ENCODE results near the gene CACNG4. TPM values are rescaled to one million over a fixed set of nuclear protein-coding genes. Genes with fewer than 3 reads are reported as not detected.
"Not testable (repeated sequence)": the region's sequence is repeated elsewhere in the genome, so short reads cannot be mapped to it uniquely, and the experiment has no call there.

The CACNG4 gene
- total RNA-seq, 1 donor from 2014 or later, result not detected

GRCh38 chr17:67038861-67039365 lies 74.4 kb downstream of the CACNG4 start:
- TF ChIP-seq CTCF (IDR thresholded peaks at IDR 0.05; ENCODE audit: borderline replicate concordance), result no peak
- intact Hi-C loops (cut with micrococcal nuclease), result no loop called here
- Histone ChIP-seq H3K27me3 (ENCODE audit: low read depth) (peaks cover 4% of the 10 kb centered on the region), H3K27ac (replicated peaks) (no peak overlapping the region), H3K4me1 (no peaks in the 10 kb centered on the region), H3K4me3 (no peak overlapping the region), H3K36me3 (no peaks in the 10 kb centered on the region), H3K9me3 (replicated peaks) (no peaks in the 10 kb centered on the region)
- no peak for DNase-seq

GRCh38 chr17:67040652-67041051 lies 76.1 kb downstream of the CACNG4 start:
- Histone ChIP-seq H3K27ac (replicated peaks) (no peak overlapping the region), H3K36me3 (no peaks in the 10 kb centered on the region), H3K4me3 (no peak overlapping the region), H3K9me3 (replicated peaks) (no peaks in the 10 kb centered on the region), H3K4me1 (peaks cover 10% of the 10 kb centered on the region), H3K27me3 (ENCODE audit: low read depth) (peaks cover 13% of the 10 kb centered on the region)
- intact Hi-C loops (cut with micrococcal nuclease), result no loop called here
- no peak for DNase-seq
- no peak for TF ChIP-seq CTCF (IDR thresholded peaks at IDR 0.05; ENCODE audit: borderline replicate concordance)

- H3K27me3 ChIP-seq (ENCODE audit: low read depth), result peaks cover 13% of the 10 kb centered on the region
- H3K36me3 ChIP-seq; H3K4me1 ChIP-seq; H3K9me3 ChIP-seq (replicated peaks); H3K4me3 ChIP-seq; H3K27ac ChIP-seq (replicated peaks); DNase-seq; intact Hi-C loops (cut with micrococcal nuclease): not testable (repeated sequence)
Observed at GRCh38 chr17:67041119-67041518, 76.6 kb downstream of the CACNG4 start.

GRCh38 chr17:67041531-67041930 lies 77.0 kb downstream of the CACNG4 start:
- Histone ChIP-seq H3K4me1 (peaks cover 10% of the 10 kb centered on the region), H3K27me3 (ENCODE audit: low read depth) (peaks cover 13% of the 10 kb centered on the region), H3K9me3 (replicated peaks) (no peaks in the 10 kb centered on the region), H3K4me3 (no peak overlapping the region), H3K36me3 (no peaks in the 10 kb centered on the region), H3K27ac (replicated peaks) (no peak overlapping the region)
- intact Hi-C loops (cut with micrococcal nuclease), result no loop called here
- no peak for TF ChIP-seq CTCF (IDR thresholded peaks at IDR 0.05; ENCODE audit: borderline replicate concordance)
- DNase-seq, result no peak

- Histone ChIP-seq H3K27me3 (ENCODE audit: low read depth) (peaks cover 13% of the 10 kb centered on the region), H3K9me3 (replicated peaks) (peaks cover 2% of the 10 kb centered on the region), H3K36me3 (no peaks in the 10 kb centered on the region), H3K4me3 (no peak overlapping the region), H3K4me1 (peaks cover 10% of the 10 kb centered on the region), H3K27ac (replicated peaks) (no peak overlapping the region)
- intact Hi-C loops (cut with micrococcal nuclease), result no loop called here
- TF ChIP-seq CTCF (IDR thresholded peaks at IDR 0.05; ENCODE audit: borderline replicate concordance), result no peak
- no peak for DNase-seq
Observed at GRCh38 chr17:67041941-67042899, 77.7 kb downstream of the CACNG4 start.

- Histone ChIP-seq H3K36me3 (no peaks in the 10 kb centered on the region), H3K4me1 (peaks cover 10% of the 10 kb centered on the region), H3K27ac (replicated peaks) (no peak overlapping the region), H3K4me3 (no peak overlapping the region), H3K27me3 (ENCODE audit: low read depth) (peaks cover 13% of the 10 kb centered on the region), H3K9me3 (replicated peaks) (peaks cover 12% of the 10 kb centered on the region)
- no peak for DNase-seq
- TF ChIP-seq CTCF (IDR thresholded peaks at IDR 0.05; ENCODE audit: borderline replicate concordance), result no peak
- intact Hi-C loops (cut with micrococcal nuclease), result no loop called here
Observed at GRCh38 chr17:67043283-67043682, 78.8 kb downstream of the CACNG4 start.
